Spleen (tissue), 7 donors: ENCODE measurements around the gene SLC35F6.

Experiments
- POLR2A ChIP-seq, 3 donors: fragments of 450-650 bp; IDR thresholded peaks; one replicate each; pipeline ENCODE4 v1.5.1; 2017; ENCODE audit warnings: antibody characterized with exemption in 3 of 3, mild to moderate bottlenecking in 1 of 3
- POLR2AphosphoS5 ChIP-seq, 3 donors: sonication (generic); formaldehyde crosslinking; IDR thresholded peaks; one replicate each; pipeline ENCODE4 v1.5.1; 2017; ENCODE audit warnings: antibody characterized with exemption in 3 of 3
- TF ChIP-seq, protein P1 (sequence below), 11 experiments: fragments of 200-600 bp in 7 of 11; fragments of 450-650 bp in 4 of 11; sonication (generic) in 4 of 11; IDR thresholded peaks in 8 of 11; conservative IDR thresholded peaks in 3 of 11; 1 replicate in 7 of 11; 2 replicates in 4 of 11; pipeline versions ENCODE4 v1.4.0 to v1.8.0; 2016 to 2021; ENCODE audit warnings: antibody characterized with exemption in 11 of 11, inconsistent platforms in 4 of 11, mild to moderate bottlenecking in 1 of 11
- donor health status: DM: no; HTN: no; CAD: no; lungs with moderate emphysema.
- donor health status: DM: no; HTN: no; CAD: no.
- donor health status: DM: no; HTN: no; CAD: no.

DNA sequence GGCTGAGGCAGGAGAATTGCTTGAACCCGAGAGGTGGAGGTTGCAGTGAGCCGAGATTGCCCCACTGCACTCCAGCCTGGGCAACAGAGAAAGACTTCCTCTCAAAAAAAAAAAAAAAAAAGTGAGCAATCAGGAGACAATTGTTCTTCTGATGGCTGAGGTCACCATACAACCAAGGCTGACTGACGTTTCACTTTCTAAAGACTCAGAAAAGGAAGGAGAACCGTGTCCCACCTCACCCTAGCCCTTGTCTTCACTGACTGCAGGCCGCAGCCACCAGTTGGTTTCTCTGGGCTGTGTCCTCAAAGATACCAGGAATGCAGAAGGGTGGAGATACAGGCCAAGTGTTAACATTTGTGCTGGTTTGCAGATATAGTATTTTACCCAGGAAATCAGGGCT lies 7.7 kb upstream of the SLC35F6 start:
- TF ChIP-seq, protein P1, sequence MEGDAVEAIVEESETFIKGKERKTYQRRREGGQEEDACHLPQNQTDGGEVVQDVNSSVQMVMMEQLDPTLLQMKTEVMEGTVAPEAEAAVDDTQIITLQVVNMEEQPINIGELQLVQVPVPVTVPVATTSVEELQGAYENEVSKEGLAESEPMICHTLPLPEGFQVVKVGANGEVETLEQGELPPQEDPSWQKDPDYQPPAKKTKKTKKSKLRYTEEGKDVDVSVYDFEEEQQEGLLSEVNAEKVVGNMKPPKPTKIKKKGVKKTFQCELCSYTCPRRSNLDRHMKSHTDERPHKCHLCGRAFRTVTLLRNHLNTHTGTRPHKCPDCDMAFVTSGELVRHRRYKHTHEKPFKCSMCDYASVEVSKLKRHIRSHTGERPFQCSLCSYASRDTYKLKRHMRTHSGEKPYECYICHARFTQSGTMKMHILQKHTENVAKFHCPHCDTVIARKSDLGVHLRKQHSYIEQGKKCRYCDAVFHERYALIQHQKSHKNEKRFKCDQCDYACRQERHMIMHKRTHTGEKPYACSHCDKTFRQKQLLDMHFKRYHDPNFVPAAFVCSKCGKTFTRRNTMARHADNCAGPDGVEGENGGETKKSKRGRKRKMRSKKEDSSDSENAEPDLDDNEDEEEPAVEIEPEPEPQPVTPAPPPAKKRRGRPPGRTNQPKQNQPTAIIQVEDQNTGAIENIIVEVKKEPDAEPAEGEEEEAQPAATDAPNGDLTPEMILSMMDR (IDR thresholded peaks at IDR 0.05 in 8 of 11, conservative IDR thresholded peaks at IDR 0.05 in 3 of 11): no peak
- TF ChIP-seq POLR2A (IDR thresholded peaks at IDR 0.05) (no peak), POLR2AphosphoS5 (IDR thresholded peaks at IDR 0.05) (no peak)
